A549 (cell line): ENCODE results near the gene POLD2. TPM values are rescaled to one million over a fixed set of nuclear protein-coding genes. Genes with fewer than 3 reads are reported as not detected.

Experiments
- ATAC-seq, 2 experiments: fragments of 200-7000 bp in 1 of 2; fragments of >200 bp in 1 of 2; cut with Nextera tagmentation in 1 of 2; cut with Tn5 transposase in 1 of 2; 3 replicates each; pipeline versions ENCODE4 v1.8.0 to v1.9.1; 2018 to 2020; ENCODE audit warnings: mild to moderate bottlenecking in 1 of 2, moderate library complexity in 1 of 2
- CTCF ChIA-PET: fragments of 300-600 bp; sonication (Branson Sonifier 250); formaldehyde crosslinking; extraction: SDS; loops from one replicate; lab custom pipeline; 2021; ENCODE audit warnings: antibody characterized with exemption, inconsistent platforms; lab: Yijun Ruan, JAX
- POLR2A ChIA-PET: fragments of 350-600 bp; formaldehyde crosslinking; extraction: SDS; loops from one replicate; lab custom pipeline; 2021; ENCODE audit warnings: antibody characterized with exemption, inconsistent platforms; lab: Yijun Ruan, JAX
- DNase-seq, 2 experiments: peaks; one replicate each; pipeline versions ENCODE4 v3.0.0 to v3.0.0-alpha.2; 2011 to 2016; ENCODE audit warnings: low read depth in 1 of 2, low spot score in 1 of 2
- FAIRE-seq: peaks from 2 replicates; lab custom pipeline; 2011; peaks lifted over from hg19 to GRCh38; lab: Jason Lieb, UNC
- H3K27ac ChIP-seq, 2 experiments: fragments of >200 bp; sonication (Bioruptor Twin); formaldehyde crosslinking; 3 replicates each; pipeline ENCODE4 v1.5.1; 2016 to 2017
- H3K4me1 ChIP-seq: fragments of >200 bp; sonication (Bioruptor Twin); formaldehyde crosslinking; 3 replicates; pipeline ENCODE4 v1.6.1; 2016
- H3K4me2 ChIP-seq: fragments of >200 bp; sonication (Bioruptor Twin); formaldehyde crosslinking; 3 replicates; pipeline ENCODE4 v1.6.1; 2016
- H3K4me3 ChIP-seq: fragments of >200 bp; sonication (Bioruptor Twin); formaldehyde crosslinking; 3 replicates; pipeline ENCODE4 v1.5.1; 2016
- H3K9me3 ChIP-seq: fragments of >200 bp; sonication (Bioruptor Twin); formaldehyde crosslinking; 3 replicates; pipeline ENCODE4 v1.6.1; 2016
- CBX2 ChIP-seq: fragments of 200-600 bp; sonication (generic); IDR thresholded peaks from 2 replicates; pipeline ENCODE4 v1.6.1; 2016; ENCODE audit warnings: low read depth, mild to moderate bottlenecking, borderline replicate concordance
- CBX8 ChIP-seq: fragments of 200-600 bp; sonication (generic); IDR thresholded peaks from 2 replicates; pipeline ENCODE4 v1.6.1; 2016
- CEBPB ChIP-seq, 2 experiments: fragments of >200 bp in 1 of 2; sonication (Bioruptor Twin) in 1 of 2; formaldehyde crosslinking in 1 of 2; IDR thresholded peaks; 2 replicates each; pipeline ENCODE4 v1.6.1; 2012 to 2016
- CHD2 ChIP-seq: fragments of 150-350 bp; IDR thresholded peaks from 2 replicates; pipeline ENCODE4 v1.6.1; 2014; ENCODE audit warnings: low read length; ENCODE audit not compliant: partially characterized antibody
- CHD4 ChIP-seq: fragments of 200-600 bp; sonication (generic); IDR thresholded peaks from 2 replicates; pipeline ENCODE4 v1.6.1; 2016; ENCODE audit warnings: antibody characterized with exemption, mild to moderate bottlenecking, borderline replicate concordance
- KDM1A ChIP-seq: fragments of 200-600 bp; sonication (generic); IDR thresholded peaks from 2 replicates; pipeline ENCODE4 v1.6.1; 2016; ENCODE audit warnings: low read depth, mild to moderate bottlenecking
- KDM5A ChIP-seq: fragments of 200-600 bp; sonication (generic); IDR thresholded peaks from 2 replicates; pipeline ENCODE4 v1.6.1; 2016; ENCODE audit warnings: antibody characterized with exemption, mild to moderate bottlenecking
- MAFK ChIP-seq: fragments of 450-650 bp; IDR thresholded peaks from 2 replicates; pipeline ENCODE4 v1.6.1; 2014; ENCODE audit not compliant: partially characterized antibody
- NFE2L2 ChIP-seq: fragments of 150-350 bp; conservative IDR thresholded peaks from 2 replicates; pipeline ENCODE4 v1.6.1; 2014; ENCODE audit warnings: low read length
- NPAS2 ChIP-seq: fragments of 250-450 bp; sonication (Bioruptor Pico); IDR thresholded peaks from 2 replicates; pipeline ENCODE4 v1.8.0; 2022; ENCODE audit warnings: mild to moderate bottlenecking, moderate library complexity, borderline replicate concordance
- NR3C1 ChIP-seq: fragments of >200 bp; sonication (Bioruptor Twin); formaldehyde crosslinking; IDR thresholded peaks from 3 replicates; pipeline ENCODE4 v1.6.1; 2017
- RCOR1 ChIP-seq: fragments of 150-350 bp; IDR thresholded peaks from 2 replicates; pipeline ENCODE4 v1.6.1; 2014; ENCODE audit warnings: antibody characterized with exemption, low read length, low read depth
- RFX5 ChIP-seq: fragments of 450-650 bp; IDR thresholded peaks from 2 replicates; pipeline ENCODE4 v1.7.1; 2014; ENCODE audit warnings: antibody characterized with exemption, mild to moderate bottlenecking, moderate library complexity
- RNF2 ChIP-seq: fragments of 200-600 bp; sonication (generic); IDR thresholded peaks from 2 replicates; pipeline ENCODE4 v1.6.1; 2016; ENCODE audit warnings: low read depth, mild to moderate bottlenecking, antibody characterized with exemption, moderate library complexity, borderline replicate concordance
- SREBF2 ChIP-seq: fragments of 450-650 bp; IDR thresholded peaks from 2 replicates; pipeline ENCODE4 v1.6.1; 2014; ENCODE audit warnings: mild to moderate bottlenecking, moderate library complexity
- TFCP2L1 ChIP-seq: fragments of 250-450 bp; sonication (Bioruptor Pico); IDR thresholded peaks from 2 replicates; pipeline ENCODE4 v1.5.0; 2021; ENCODE audit warnings: mild to moderate bottlenecking
- ZNF302 ChIP-seq: fragments of 250-450 bp; sonication (Bioruptor Pico); IDR thresholded peaks from 2 replicates; pipeline ENCODE4 v1.9.0; 2021; ENCODE audit warnings: inconsistent platforms, mild to moderate bottlenecking, moderate library complexity
- WGBS: methylation state at CpG from one replicate; pipeline ENCODE4 v1.1.6; 2017; ENCODE audit errors: missing lambda C conversion rate; 5-methylcytosine and 5-hydroxymethylcytosine counted together
- polyA plus RNA-seq, 4 experiments: library from polyadenylated mRNA; depleted of rRNA in 3 of 4; stranded (reverse); fragments of >200 nt; fragmentation: RNase III in 1 of 4; extraction: RNeasy Plus Mini Kit Qiagen cat#74134 plus additional on column Dnase treatment in 1 of 4; gene quantifications; 2 replicates in 3 of 4; 3 replicates in 1 of 4; pipeline ENCODE4 v1.2.3, GENCODE V29; 2011 to 2017
- TF ChIP-seq, protein P1 (sequence below): fragments of 250-450 bp; sonication (Bioruptor Pico); IDR thresholded peaks from 2 replicates; pipeline ENCODE4 v1.5.0; 2021; ENCODE audit warnings: mild to moderate bottlenecking, moderate library complexity, borderline replicate concordance
- TF ChIP-seq, protein P2 (sequence below): fragments of 150-350 bp; IDR thresholded peaks from 2 replicates; pipeline ENCODE4 v1.6.1; 2014; ENCODE audit warnings: low read depth, mild to moderate bottlenecking, low read length
- TF ChIP-seq, protein P3 (sequence below): IDR thresholded peaks from 2 replicates; pipeline ENCODE4 v1.6.1; 2012
- TF ChIP-seq, protein P4 (sequence below): IDR thresholded peaks from 2 replicates; pipeline ENCODE4 v1.6.1; 2012; ENCODE audit warnings: low read depth, borderline replicate concordance

POLD2 gene
- polyA plus RNA-seq, 2 of the 4 experiments (the other 2 are of a cell fraction) = 126 to 138 TPM

DNA sequence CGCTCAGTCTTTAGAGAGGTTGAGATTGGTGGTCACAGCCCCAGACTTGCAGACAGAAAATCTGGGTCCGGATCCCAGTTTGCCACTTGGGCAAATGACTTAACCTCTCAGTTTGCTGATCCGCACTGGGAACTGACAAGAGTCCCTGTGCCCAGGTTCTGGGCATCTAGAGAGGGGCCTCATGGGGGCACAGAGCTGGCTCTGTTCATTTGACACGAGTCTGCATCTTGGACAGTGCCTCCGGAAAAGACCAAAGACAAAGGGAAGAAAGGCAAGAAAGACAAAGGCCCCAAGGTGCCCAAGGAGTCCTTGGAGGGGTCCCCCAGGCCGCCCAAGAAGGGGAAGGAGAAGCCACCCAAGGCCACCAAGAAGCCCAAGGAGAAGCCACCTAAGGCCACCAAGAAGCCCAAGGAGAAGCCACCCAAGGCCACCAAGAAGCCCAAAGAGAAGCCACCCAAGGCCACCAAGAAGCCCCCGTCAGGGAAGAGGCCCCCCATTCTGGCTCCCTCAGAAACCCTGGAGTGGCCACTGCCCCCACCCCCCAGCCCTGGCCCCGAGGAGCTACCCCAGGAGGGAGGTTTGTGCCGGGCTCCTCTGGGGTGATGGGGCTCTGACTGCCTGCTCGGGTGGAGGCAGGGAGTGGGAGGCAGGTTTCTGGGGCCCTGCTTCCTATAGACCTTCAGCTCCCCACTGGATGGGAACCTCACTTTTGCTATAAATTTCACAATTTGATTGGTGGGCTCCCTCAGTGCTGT, 16.9 kb downstream of the POLD2 start:
- no peak for ATAC-seq
- 61% methylated on average over 10 of the region's 10 CpGs for WGBS

DNA sequence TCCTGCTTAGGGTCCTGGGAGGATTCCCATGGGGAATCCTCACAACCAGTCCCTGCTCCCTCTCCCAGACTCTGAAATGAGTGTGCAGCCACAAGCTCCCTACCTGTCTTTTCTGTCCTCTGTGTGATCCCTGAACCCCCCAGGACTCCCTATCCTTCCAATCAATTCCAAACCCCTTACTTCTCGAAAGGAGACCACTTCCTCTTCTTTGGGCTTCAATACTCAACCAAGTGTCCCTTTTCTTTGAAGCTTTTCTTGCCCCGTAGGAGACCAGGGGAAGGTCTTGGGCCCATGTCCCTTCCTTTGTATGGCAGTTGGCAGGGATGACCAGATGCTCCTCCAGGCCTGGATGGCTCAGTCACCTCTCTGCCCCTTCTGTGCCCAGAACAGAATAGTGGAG, 17.5 kb downstream of the POLD2 start:
- WGBS = 78% methylated on average over 2 of the region's 2 CpGs
- no peaks in the 10 kb centered on the region for H3K9me3 ChIP-seq
- FAIRE-seq = no peak
- TF ChIP-seq CBX8 (no peak), ZNF302 (CRISPR knock-in tag) (no peak), TFCP2L1 (no peak), CHD4 (no peak), NFE2L2 (no peak), MAFK (no peak), CHD2 (no peak), RFX5 (no peak), KDM1A (no peak), RNF2 (no peak)
- TF ChIP-seq, protein P1, sequence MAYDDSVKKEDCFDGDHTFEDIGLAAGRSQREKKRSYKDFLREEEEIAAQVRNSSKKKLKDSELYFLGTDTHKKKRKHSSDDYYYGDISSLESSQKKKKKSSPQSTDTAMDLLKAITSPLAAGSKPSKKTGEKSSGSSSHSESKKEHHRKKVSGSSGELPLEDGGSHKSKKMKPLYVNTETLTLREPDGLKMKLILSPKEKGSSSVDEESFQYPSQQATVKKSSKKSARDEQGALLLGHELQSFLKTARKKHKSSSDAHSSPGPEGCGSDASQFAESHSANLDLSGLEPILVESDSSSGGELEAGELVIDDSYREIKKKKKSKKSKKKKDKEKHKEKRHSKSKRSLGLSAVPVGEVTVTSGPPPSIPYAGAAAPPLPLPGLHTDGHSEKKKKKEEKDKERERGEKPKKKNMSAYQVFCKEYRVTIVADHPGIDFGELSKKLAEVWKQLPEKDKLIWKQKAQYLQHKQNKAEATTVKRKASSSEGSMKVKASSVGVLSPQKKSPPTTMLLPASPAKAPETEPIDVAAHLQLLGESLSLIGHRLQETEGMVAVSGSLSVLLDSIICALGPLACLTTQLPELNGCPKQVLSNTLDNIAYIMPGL = no peak
- TF ChIP-seq, protein P2, sequence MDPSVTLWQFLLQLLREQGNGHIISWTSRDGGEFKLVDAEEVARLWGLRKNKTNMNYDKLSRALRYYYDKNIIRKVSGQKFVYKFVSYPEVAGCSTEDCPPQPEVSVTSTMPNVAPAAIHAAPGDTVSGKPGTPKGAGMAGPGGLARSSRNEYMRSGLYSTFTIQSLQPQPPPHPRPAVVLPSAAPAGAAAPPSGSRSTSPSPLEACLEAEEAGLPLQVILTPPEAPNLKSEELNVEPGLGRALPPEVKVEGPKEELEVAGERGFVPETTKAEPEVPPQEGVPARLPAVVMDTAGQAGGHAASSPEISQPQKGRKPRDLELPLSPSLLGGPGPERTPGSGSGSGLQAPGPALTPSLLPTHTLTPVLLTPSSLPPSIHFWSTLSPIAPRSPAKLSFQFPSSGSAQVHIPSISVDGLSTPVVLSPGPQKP = no peak
- TF ChIP-seq, protein P3, sequence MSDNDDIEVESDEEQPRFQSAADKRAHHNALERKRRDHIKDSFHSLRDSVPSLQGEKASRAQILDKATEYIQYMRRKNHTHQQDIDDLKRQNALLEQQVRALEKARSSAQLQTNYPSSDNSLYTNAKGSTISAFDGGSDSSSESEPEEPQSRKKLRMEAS = no peak
- H3K4me3 ChIP-seq = no peak overlapping the region
- ATAC-seq = no peak; a peak in 1 of 6 replicates
- CTCF ChIA-PET = interaction anchor here (0.8 to 0.9 kb wide), 2 partner anchors 12 to 33 kb away, joined by 3 to 4 read pairs; no protein-coding TSS in a partner anchor
- H3K4me2 ChIP-seq = no peak overlapping the region
- POLR2A ChIA-PET = no interaction called here
- H3K27ac ChIP-seq = 0 out of 6 replicates have a peak overlapping the region, but pooled peaks of 1 of the 2 experiments have one; percentile 5
- no peak for DNase-seq
- peaks cover 8% of the 10 kb centered on the region; the same call in 1 of the 3 replicates for H3K4me1 ChIP-seq

More for the DNA sequence above, 16.9 kb downstream of the POLD2 start:
- peaks cover 8% of the 10 kb centered on the region; the same call in 1 of the 3 replicates for H3K4me1 ChIP-seq
- no peak overlapping the region for H3K4me2 ChIP-seq
- no peak overlapping the region for H3K27ac ChIP-seq
- ChIA-PET POLR2A (no interaction called here), CTCF (interaction anchor here (0.7 to 1.1 kb wide), 2 partner anchors 9 to 10 kb away, joined by 3 read pairs; no protein-coding TSS in a partner anchor)
- no peak overlapping the region for H3K4me3 ChIP-seq
- no peak for FAIRE-seq
- DNase-seq = no peak
- no peak for TF ChIP-seq CEBPB (IDR thresholded peaks at IDR 0.05)
- no peak for TF ChIP-seq CHD2
- no peak for TF ChIP-seq RCOR1
- TF ChIP-seq SREBF2 = no peak
- TF ChIP-seq NPAS2 = no peak
- no peaks in the 10 kb centered on the region for H3K9me3 ChIP-seq

DNA sequence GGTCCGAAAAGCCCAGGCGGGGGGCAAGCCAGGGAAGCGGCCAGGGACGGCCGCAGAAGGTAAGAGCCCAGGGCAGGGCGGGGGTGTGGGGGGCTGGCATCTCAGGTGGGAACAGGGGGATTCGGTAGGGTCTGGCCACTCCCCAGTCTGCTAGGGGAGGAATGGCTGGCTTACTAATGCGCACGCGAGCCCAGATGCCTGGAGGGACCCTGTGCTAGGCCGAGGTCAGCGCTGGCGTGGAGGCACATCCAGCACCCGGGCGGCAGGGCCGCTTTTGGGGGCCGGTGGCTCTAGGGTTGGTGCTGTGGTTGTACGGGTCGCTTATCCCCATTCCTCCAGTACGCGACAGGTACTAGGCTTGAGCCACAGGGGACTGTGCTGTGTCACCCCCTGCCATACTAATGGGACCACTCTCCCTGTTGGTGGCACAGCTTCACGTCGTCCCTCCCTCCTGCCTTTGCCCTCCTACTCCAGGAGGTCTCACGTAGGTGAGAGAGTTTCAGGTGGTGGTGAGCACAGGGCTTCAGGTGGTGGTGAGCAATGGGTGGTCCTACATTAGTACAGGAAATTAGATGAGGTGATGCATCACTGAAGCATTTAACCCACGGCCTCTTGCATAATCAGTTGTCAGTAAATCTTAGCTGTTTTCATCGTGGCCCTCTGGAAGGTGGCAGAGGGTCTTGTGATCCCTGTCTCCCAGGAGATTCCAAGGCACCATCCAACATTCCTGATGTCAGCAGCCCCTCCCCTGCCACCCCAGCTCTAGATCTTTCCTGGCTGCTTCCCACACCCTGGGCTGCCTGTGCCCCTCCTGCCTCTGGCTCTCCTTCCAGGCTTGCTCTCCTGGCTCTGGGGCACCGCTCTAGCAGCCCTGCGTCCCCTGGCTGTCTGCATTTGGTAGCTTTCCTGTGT, 18.2 kb downstream of the POLD2 start:
- POLR2A ChIA-PET = no interaction called here
- H3K4me2 ChIP-seq = peak overlapping the region; percentile 46
- no peak overlapping the region for H3K4me3 ChIP-seq

More for the DNA sequence above, 18.2 kb downstream of the POLD2 start:
- DNase-seq (no peak), FAIRE-seq (no peak), ATAC-seq (peak in 1 of 2 experiments; percentile 17; a peak in 3 of 6 replicates)
- Histone ChIP-seq H3K4me1 (peaks cover 12% of the 10 kb centered on the region; the same call in 1 of the 3 replicates), H3K9me3 (no peaks in the 10 kb centered on the region), H3K27ac (peak overlapping the region in 1 of 2 experiments; percentile 64; a peak in 3 of 6 replicates)
- CTCF ChIA-PET = interaction anchor here (0.8 to 0.9 kb wide), 2 partner anchors 12 to 32 kb away, joined by 3 to 4 read pairs; no protein-coding TSS in a partner anchor
- TF ChIP-seq KDM5A = no peak
- TF ChIP-seq CBX2 = no peak
- no peak for TF ChIP-seq NR3C1
- TF ChIP-seq, protein P4, sequence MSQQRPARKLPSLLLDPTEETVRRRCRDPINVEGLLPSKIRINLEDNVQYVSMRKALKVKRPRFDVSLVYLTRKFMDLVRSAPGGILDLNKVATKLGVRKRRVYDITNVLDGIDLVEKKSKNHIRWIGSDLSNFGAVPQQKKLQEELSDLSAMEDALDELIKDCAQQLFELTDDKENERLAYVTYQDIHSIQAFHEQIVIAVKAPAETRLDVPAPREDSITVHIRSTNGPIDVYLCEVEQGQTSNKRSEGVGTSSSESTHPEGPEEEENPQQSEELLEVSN = no peak
- 72% methylated on average over 11 of the region's 28 CpGs for WGBS
